ENCODE results near the gene PDE8A.
A peak's percentile ranks its signal among the peaks of the same experiment; 100 is the strongest.
"Not testable (repeated sequence)": the region's sequence is repeated elsewhere in the genome, so short reads cannot be mapped to it uniquely, and the experiment has no call there.

Gene PDE8A

GRCh38 chr15:84996055-84996454 is 14.4 kb downstream of the PDE8A start:
- H3K27ac ChIP-seq: no peak overlapping the region
- TF ChIP-seq CTCF (conservative IDR thresholded peaks at IDR 0.05): no peak

GRCh38 chr15:84996714-84997113 is 15.1 kb downstream of the PDE8A start:
- H3K27ac ChIP-seq: not testable (repeated sequence)

- not testable (repeated sequence) for H3K27ac ChIP-seq
These were observed 15.6 kb downstream of the PDE8A start for GRCh38 chr15:84997214-84997613.

GRCh38 chr15:85000189-85000864 is 18.7 kb downstream of the PDE8A start:
- TF ChIP-seq CTCF (conservative IDR thresholded peaks at IDR 0.05): no peak
- H3K27ac ChIP-seq: peak overlapping the region; percentile 78

- TF ChIP-seq CTCF (conservative IDR thresholded peaks at IDR 0.05): no peak
- peak overlapping the region; percentile 78 for H3K27ac ChIP-seq
These were observed 19.3 kb downstream of the PDE8A start for GRCh38 chr15:85000937-85001336.

GRCh38 chr15:85002517-85002916 is 20.9 kb downstream of the PDE8A start:
- H3K27ac ChIP-seq: no peak overlapping the region
- TF ChIP-seq CTCF (conservative IDR thresholded peaks at IDR 0.05): no peak

GRCh38 chr15:85003593-85004312 is 22.1 kb downstream of the PDE8A start:
- TF ChIP-seq CTCF (conservative IDR thresholded peaks at IDR 0.05): no peak
- no peak overlapping the region for H3K27ac ChIP-seq

- TF ChIP-seq CTCF (conservative IDR thresholded peaks at IDR 0.05): no peak
These were observed 22.9 kb downstream of the PDE8A start for GRCh38 chr15:85004550-85004949.

More at GRCh38 chr15:85004550-85004949, 22.9 kb downstream of the PDE8A start:
- no peak overlapping the region for H3K27ac ChIP-seq
